ENCODE data around the gene PRSS48. TPM values are rescaled to one million over a fixed set of nuclear protein-coding genes. Genes with fewer than 3 reads are reported as not detected.
"Not testable (repeated sequence)": the region's sequence is repeated elsewhere in the genome, so short reads cannot be mapped to it uniquely, and the experiment has no call there.

The PRSS48 gene
- total RNA-seq, 4 donors from 2014 or later, result not detected

DNA sequence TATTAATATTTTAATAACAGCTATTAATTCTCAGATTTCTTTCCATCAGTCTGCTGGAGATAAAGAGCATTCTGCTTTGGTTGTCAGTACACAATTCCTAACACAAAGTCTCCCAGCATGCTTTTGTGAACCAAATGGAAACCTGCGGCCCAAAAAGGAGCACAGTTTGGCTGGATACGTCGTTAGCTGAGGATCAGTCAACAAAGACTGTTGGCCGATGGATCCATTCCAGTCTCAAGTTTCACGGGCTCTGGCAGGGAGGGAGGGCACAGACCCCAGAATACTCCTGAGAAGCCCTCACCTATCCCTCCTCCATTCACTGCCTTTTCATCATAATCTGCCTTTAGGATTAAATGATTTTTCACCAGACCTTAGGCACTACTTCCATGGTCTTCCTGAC, 26.3 kb upstream of the PRSS48 start:
- no peaks in the 10 kb centered on the region for H3K9me3 ChIP-seq
- no peak for ATAC-seq
- H3K4me1 ChIP-seq, result peaks cover 0 to 21% (median 0%) of the 10 kb centered on the region in 3 donors
- no peaks in the 10 kb centered on the region for H3K36me3 ChIP-seq
- no peak overlapping the region for H3K27ac ChIP-seq
- H3K4me3 ChIP-seq, result no peak overlapping the region
- TF ChIP-seq POLR2A (IDR thresholded peaks at IDR 0.05) (no peak), EP300 (IDR thresholded peaks at IDR 0.05) (no peak), POLR2AphosphoS5 (IDR thresholded peaks at IDR 0.05) (no peak)
- TF ChIP-seq, protein P1, sequence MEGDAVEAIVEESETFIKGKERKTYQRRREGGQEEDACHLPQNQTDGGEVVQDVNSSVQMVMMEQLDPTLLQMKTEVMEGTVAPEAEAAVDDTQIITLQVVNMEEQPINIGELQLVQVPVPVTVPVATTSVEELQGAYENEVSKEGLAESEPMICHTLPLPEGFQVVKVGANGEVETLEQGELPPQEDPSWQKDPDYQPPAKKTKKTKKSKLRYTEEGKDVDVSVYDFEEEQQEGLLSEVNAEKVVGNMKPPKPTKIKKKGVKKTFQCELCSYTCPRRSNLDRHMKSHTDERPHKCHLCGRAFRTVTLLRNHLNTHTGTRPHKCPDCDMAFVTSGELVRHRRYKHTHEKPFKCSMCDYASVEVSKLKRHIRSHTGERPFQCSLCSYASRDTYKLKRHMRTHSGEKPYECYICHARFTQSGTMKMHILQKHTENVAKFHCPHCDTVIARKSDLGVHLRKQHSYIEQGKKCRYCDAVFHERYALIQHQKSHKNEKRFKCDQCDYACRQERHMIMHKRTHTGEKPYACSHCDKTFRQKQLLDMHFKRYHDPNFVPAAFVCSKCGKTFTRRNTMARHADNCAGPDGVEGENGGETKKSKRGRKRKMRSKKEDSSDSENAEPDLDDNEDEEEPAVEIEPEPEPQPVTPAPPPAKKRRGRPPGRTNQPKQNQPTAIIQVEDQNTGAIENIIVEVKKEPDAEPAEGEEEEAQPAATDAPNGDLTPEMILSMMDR (IDR thresholded peaks at IDR 0.05), result no peak
- 59 to 62% methylated on average over 5 of the region's 5 CpGs for WGBS, 2 donors (ENCODE audit: low coverage in 1 of 2)
- H3K27me3 ChIP-seq, result no peaks in the 10 kb centered on the region

DNA sequence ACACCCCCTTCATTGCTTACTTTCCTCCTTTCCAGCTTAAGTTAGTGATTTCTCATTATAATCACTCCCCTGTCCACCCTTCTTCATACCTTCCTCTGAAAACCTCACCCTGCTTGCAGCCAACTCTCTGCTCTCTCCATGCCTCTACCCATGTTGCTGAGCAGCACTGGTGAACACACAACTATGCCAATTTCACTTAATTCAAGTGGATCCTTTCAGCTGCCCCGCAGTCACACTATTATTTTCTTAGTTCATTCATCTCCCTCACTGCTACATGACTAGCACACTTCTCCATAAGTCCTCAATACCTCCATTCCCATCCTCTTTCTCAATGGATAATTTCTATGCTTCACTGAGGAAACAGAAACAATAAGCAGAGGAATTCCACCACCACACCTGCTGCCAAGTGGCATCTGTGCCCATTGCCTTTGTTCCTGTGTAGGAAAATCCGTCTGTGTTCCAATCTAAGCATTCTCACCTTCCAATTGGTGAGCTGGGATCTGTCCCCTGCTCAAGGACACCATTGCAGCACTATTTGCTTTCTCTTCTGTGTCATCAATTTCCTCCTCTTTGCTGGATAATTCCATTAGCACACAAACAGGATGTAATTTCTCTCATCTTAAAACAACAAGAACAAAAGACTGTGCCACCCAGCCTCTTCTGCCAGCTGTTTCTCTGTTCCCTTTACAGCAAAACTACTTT, 25.2 kb upstream of the PRSS48 start:
- no peak overlapping the region for H3K27ac ChIP-seq
- no peak for ATAC-seq
- H3K9me3 ChIP-seq, result no peaks in the 10 kb centered on the region
- TF ChIP-seq EP300 (IDR thresholded peaks at IDR 0.05), result no peak
- TF ChIP-seq, protein P1 (IDR thresholded peaks at IDR 0.05), result no peak
- no peak for TF ChIP-seq POLR2A (IDR thresholded peaks at IDR 0.05)
- TF ChIP-seq POLR2AphosphoS5 (IDR thresholded peaks at IDR 0.05), result no peak
- no peak overlapping the region for H3K4me3 ChIP-seq
- H3K27me3 ChIP-seq, result no peaks in the 10 kb centered on the region
- no peaks in the 10 kb centered on the region for H3K36me3 ChIP-seq
- 23 to 30% methylated on average over 2 of the region's 2 CpGs for WGBS, 2 donors (ENCODE audit: low coverage in 1 of 2)
- H3K4me1 ChIP-seq, result peaks cover 0 to 32% (median 0%) of the 10 kb centered on the region in 3 donors

DNA sequence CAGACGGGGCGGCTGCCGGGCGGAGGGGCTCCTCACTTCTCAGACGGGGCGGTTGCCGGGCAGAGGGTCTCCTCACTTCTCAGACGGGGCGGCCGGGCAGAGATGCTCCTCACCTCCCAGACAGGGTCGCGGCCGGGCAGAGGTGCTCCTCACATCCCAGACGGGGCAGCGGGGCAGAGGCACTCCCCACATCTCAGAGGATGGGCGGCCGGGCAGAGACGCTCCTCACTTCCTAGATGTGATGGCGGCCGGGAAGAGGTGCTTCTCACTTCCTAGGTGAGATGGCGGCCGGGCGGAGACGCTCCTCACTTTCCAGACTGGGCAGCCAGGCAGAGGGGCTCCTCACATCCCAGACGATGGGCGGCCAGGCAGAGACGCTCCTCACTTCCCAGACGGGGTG, 21.7 kb upstream of the PRSS48 start:
- not testable (repeated sequence) for H3K36me3 ChIP-seq, H3K27me3 ChIP-seq, H3K4me3 ChIP-seq, ATAC-seq, H3K9me3 ChIP-seq
- Histone ChIP-seq H3K4me1 (peaks cover 0 to 30% (median 0%) of the 10 kb centered on the region in 3 donors), H3K27ac (peak overlapping the region in 1 of 4 donors; percentile 37)
- no CpG with 5 or more reads among the region's 28 CpGs for WGBS, 2 donors (ENCODE audit: low coverage in 1 of 2)

DNA sequence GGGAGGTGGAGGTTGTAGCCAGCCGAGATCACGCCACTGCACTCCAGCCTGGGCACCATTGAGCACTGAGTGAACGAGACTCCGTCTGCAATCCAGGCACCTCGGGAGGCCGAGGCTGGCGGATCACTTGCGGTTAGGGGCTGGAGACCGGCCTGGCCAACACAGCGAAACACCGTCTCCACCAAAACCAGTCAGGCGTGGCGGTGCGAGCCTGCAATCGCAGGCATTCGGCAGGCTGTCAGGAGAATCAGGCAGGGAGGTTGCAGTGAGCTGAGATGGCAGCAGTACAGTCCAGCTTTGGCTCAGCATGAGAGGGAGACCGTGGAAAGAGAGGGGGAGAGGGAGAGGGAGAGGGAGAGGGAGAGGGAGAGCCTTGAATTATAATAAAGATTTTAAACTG, 21.3 kb upstream of the PRSS48 start:
- H3K9me3 ChIP-seq, H3K36me3 ChIP-seq, H3K27me3 ChIP-seq, H3K4me3 ChIP-seq, ATAC-seq: not testable (repeated sequence)
- Histone ChIP-seq H3K27ac (peak overlapping the region in 3 of 4 donors; percentile 32 to 43 (median 37)), H3K4me1 (peaks cover 0 to 30% (median 0%) of the 10 kb centered on the region in 3 donors)
- 14 to 33% methylated on average over 1 of the region's 17 CpGs for WGBS, 2 donors (ENCODE audit: low coverage in 1 of 2)

DNA sequence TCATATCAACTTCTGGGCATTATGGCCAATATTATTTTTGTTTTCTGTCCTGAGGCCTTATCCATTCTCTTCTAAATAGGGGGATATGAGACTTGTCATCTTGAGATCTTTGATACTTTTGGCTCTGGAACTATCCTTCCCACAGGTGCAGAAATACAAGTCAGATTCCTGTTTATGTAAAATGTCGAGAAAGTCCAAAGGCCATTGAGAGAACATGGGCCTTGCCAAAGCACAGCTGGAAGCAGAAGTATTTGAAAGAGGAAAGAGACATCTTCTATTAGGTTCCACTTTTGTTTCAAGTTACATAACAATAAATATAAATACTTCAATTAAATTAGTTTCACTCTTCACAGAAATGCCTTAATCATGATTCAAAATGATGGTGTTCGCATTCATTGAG, 20.8 kb upstream of the PRSS48 start:
- Histone ChIP-seq H3K4me1 (peaks cover 0 to 30% (median 0%) of the 10 kb centered on the region in 3 donors), H3K27ac (peak overlapping the region in 3 of 4 donors; percentile 32 to 43 (median 37)), H3K4me3 (no peak overlapping the region), H3K9me3 (no peaks in the 10 kb centered on the region), H3K27me3 (no peaks in the 10 kb centered on the region), H3K36me3 (no peaks in the 10 kb centered on the region)
- TF ChIP-seq EP300 (IDR thresholded peaks at IDR 0.05) (no peak), POLR2AphosphoS5 (IDR thresholded peaks at IDR 0.05) (no peak), POLR2A (IDR thresholded peaks at IDR 0.05) (no peak)
- TF ChIP-seq, protein P1 (IDR thresholded peaks at IDR 0.05), result no peak
- no peak for ATAC-seq
- WGBS, 2 donors (ENCODE audit: low coverage in 1 of 2), result 17 to 54% methylated on average over 1 to 2 of the region's 2 CpGs

DNA sequence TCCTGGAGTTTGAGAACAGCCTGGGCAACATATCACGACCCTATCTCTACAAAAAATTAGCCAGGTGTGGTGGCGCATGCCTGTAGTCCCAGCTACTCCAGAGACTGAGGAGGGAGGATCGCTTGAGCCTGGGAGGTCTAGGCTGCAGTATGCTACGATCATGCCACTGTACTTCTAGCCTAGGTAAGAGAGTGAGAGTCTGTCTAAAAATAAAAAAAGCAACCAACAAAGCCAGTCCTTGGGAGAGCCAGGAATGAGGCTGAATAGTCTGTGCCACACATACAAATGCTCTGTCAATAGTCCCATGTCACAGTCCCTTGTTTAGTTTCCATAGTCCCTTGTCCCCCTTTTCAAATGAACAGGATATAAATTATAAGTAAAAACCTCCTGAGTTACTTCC, 19.3 kb upstream of the PRSS48 start:
- Histone ChIP-seq H3K9me3 (no peaks in the 10 kb centered on the region), H3K27ac (no peak overlapping the region), H3K36me3 (no peaks in the 10 kb centered on the region), H3K27me3 (no peaks in the 10 kb centered on the region), H3K4me1 (peaks cover 0 to 27% (median under 1%) of the 10 kb centered on the region in 3 donors), H3K4me3 (no peak overlapping the region)
- ATAC-seq, result no peak
- TF ChIP-seq POLR2AphosphoS5 (IDR thresholded peaks at IDR 0.05), result no peak
- TF ChIP-seq EP300 (IDR thresholded peaks at IDR 0.05), result no peak
- TF ChIP-seq, protein P1 (IDR thresholded peaks at IDR 0.05), result no peak
- no peak for TF ChIP-seq POLR2A (IDR thresholded peaks at IDR 0.05)
- WGBS, 2 donors (ENCODE audit: low coverage in 1 of 2), result 76 to 87% methylated on average over 3 of the region's 4 CpGs
